Measurements from ENCODE around the gene SDSL. TPM values are rescaled to one million over a fixed set of nuclear protein-coding genes. Genes with fewer than 3 reads are reported as not detected.

The SDSL gene
- total RNA-seq, 2 donors from 2014 or later: 6.2 to 8.5 TPM

DNA sequence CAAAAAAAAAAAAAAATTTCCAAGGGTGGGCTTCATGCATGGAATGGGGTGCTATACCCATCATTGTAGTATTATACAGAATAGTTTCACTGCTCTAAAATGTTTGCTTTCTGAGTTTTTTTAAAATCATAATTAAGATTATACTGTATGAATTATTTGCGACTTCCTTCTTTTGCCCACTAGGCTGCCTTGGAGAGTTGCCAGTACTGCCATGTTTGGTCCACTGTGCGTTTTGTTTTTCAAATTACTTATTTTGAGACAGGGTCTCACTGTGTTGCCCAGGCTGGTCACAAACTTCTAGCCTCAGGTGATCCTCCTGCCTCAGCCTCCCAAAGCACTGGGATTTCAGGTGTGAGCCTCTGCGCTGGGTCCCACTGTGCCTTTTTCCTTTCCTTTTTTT lies 43.9 kb upstream of the SDSL start:
- no peak overlapping the region for H3K4me3 ChIP-seq
- DNase-seq (ENCODE audit: low spot score): no peak
- H3K9me3 ChIP-seq: no peaks in the 10 kb centered on the region
- H3K27me3 ChIP-seq (replicated peaks; ENCODE audit: insufficient read depth): no peaks in the 10 kb centered on the region
- intact Hi-C loops (cut with DNase I): no loop called here
- 88% methylated on average over 3 of the region's 3 CpGs for WGBS
- no peak overlapping the region for H3K27ac ChIP-seq
- no peaks in the 10 kb centered on the region for H3K4me1 ChIP-seq (replicated peaks)
- no peaks in the 10 kb centered on the region for H3K36me3 ChIP-seq
- TF ChIP-seq, protein P1, sequence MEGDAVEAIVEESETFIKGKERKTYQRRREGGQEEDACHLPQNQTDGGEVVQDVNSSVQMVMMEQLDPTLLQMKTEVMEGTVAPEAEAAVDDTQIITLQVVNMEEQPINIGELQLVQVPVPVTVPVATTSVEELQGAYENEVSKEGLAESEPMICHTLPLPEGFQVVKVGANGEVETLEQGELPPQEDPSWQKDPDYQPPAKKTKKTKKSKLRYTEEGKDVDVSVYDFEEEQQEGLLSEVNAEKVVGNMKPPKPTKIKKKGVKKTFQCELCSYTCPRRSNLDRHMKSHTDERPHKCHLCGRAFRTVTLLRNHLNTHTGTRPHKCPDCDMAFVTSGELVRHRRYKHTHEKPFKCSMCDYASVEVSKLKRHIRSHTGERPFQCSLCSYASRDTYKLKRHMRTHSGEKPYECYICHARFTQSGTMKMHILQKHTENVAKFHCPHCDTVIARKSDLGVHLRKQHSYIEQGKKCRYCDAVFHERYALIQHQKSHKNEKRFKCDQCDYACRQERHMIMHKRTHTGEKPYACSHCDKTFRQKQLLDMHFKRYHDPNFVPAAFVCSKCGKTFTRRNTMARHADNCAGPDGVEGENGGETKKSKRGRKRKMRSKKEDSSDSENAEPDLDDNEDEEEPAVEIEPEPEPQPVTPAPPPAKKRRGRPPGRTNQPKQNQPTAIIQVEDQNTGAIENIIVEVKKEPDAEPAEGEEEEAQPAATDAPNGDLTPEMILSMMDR (IDR thresholded peaks at IDR 0.05): no peak
- TF ChIP-seq POLR2AphosphoS5 (IDR thresholded peaks at IDR 0.05): no peak
- no peak for TF ChIP-seq POLR2A (IDR thresholded peaks at IDR 0.05)

DNA sequence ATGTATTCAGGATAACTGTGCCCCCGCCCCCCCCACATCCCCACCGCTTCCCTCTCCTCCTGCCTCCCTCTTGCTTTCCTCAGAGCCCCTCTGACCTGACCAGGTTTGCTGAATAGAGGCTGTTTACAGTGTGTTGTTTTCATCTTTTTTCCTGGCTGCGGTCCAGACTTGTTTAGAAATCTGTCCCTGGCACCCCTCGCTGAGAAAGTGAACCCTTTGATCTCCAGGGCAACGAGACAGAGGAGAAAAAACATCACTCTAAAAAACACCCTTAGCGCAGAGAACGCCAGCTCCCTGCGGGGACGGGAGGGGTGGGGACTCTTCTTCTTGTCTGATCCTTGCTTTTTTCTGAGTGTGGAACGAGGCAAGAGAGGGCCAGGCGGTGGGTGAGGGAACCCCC lies 41.0 kb upstream of the SDSL start:
- intact Hi-C loops (cut with DNase I): no loop called here
- TF ChIP-seq POLR2A (IDR thresholded peaks at IDR 0.05) (no peak), POLR2AphosphoS5 (IDR thresholded peaks at IDR 0.05) (no peak)
- TF ChIP-seq, protein P1 (IDR thresholded peaks at IDR 0.05): no peak
- WGBS: 72% methylated on average over 11 of the region's 11 CpGs
- Histone ChIP-seq H3K4me1 (replicated peaks) (no peaks in the 10 kb centered on the region), H3K27me3 (replicated peaks; ENCODE audit: insufficient read depth) (no peaks in the 10 kb centered on the region), H3K27ac (no peak overlapping the region), H3K36me3 (no peaks in the 10 kb centered on the region), H3K4me3 (no peak overlapping the region), H3K9me3 (no peaks in the 10 kb centered on the region)
- DNase-seq (ENCODE audit: low spot score): no peak

DNA sequence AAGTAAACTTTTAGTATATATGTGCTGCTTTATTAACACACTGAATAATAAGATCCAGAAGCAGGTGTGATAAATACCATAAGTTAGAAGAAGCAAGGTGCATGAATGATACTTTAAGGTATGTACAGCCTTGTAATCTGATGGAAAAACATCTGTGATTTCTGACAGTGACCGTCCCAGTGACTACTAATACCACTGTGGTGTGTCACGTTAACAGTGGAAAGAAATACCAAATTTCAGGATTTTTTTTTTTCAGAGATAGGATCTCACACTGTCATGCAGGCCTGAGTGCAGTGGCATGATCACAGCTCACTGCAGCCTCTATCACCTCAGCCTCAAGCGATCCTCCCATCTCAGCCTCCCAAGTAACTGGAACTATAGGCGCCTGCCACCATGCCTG lies 40.0 kb upstream of the SDSL start:
- 94% methylated on average over 4 of the region's 4 CpGs for WGBS
- DNase-seq (ENCODE audit: low spot score): no peak

DNA sequence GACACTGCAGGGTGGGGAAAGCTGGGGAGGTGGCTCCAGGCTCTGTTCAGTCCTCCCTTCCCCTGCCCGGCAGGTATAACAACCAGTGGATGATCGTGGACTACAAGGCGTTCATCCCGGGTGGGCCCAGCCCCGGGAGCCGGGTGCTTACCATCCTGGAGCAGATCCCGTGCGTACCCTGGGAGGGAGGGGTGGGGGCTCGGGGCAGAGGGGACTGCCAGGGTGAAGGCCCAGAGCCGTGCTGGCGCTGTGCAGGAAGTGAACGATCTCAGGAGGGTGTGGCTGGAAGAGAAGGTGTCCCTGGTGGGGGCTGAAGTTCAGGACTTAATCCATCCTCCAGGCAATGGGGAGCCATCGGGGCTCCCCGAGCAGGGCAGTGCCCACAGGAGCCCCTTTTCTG lies 37.4 kb upstream of the SDSL start:
- no peak overlapping the region for H3K4me3 ChIP-seq
- no peak overlapping the region for H3K27ac ChIP-seq
- H3K9me3 ChIP-seq: no peaks in the 10 kb centered on the region
- TF ChIP-seq POLR2A (IDR thresholded peaks at IDR 0.05): no peak
- TF ChIP-seq, protein P1 (IDR thresholded peaks at IDR 0.05): no peak
- TF ChIP-seq POLR2AphosphoS5 (IDR thresholded peaks at IDR 0.05): no peak
- no peak for DNase-seq (ENCODE audit: low spot score)
- 82% methylated on average over 14 of the region's 14 CpGs for WGBS
- H3K4me1 ChIP-seq (replicated peaks): no peaks in the 10 kb centered on the region
- H3K27me3 ChIP-seq (replicated peaks; ENCODE audit: insufficient read depth): no peaks in the 10 kb centered on the region
- H3K36me3 ChIP-seq: peaks cover 0 to 6% of the 10 kb centered on the region in 2 donors
- intact Hi-C loops (cut with DNase I): no loop called here

More for the DNA sequence above, 40.0 kb upstream of the SDSL start:
- H3K4me3 ChIP-seq: no peak overlapping the region
- no peaks in the 10 kb centered on the region for H3K9me3 ChIP-seq
- H3K4me1 ChIP-seq (replicated peaks): no peaks in the 10 kb centered on the region
- H3K27ac ChIP-seq: no peak overlapping the region
- TF ChIP-seq POLR2AphosphoS5 (IDR thresholded peaks at IDR 0.05) (no peak), POLR2A (IDR thresholded peaks at IDR 0.05) (no peak)
- TF ChIP-seq, protein P1 (IDR thresholded peaks at IDR 0.05): no peak
- no peaks in the 10 kb centered on the region for H3K27me3 ChIP-seq (replicated peaks; ENCODE audit: insufficient read depth)
- no peaks in the 10 kb centered on the region for H3K36me3 ChIP-seq
- intact Hi-C loops (cut with DNase I): no loop called here

DNA sequence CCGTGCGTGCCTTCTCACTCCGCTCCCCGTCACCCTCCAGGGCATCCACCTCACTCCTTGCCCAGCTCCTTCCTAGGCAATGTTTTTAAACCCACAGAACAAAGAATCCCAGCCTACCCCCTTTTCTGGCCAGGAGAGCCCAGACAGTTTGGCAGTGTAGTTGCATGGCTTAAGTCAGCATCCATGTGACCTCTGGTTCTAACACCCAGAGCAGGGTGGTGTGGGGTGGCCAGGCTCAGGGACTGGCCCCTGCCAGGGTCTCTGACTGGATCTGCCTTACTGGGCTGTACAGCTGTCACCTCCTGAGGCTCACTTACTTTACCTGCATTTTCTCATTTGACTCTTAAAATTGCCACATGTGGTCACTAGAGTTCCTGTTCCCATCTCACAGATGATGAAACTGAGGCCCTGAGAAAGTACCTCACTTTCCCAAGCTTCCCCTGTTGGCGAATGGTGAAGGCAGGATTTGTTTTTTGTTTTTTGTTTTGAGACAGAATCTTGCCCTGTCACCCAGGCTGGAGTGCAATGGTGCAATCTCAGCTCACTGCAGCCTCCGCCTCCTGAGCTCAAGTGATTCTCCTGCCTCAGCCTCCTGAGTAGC lies 36.8 kb upstream of the SDSL start:
- no peak for TF ChIP-seq POLR2A (IDR thresholded peaks at IDR 0.05)
- no peak for TF ChIP-seq POLR2AphosphoS5 (IDR thresholded peaks at IDR 0.05)
- TF ChIP-seq, protein P1 (IDR thresholded peaks at IDR 0.05): no peak
- H3K9me3 ChIP-seq: no peaks in the 10 kb centered on the region
- H3K36me3 ChIP-seq: peaks cover 0 to 6% of the 10 kb centered on the region in 2 donors
- DNase-seq (ENCODE audit: low spot score): no peak
- H3K27me3 ChIP-seq (replicated peaks; ENCODE audit: insufficient read depth): no peaks in the 10 kb centered on the region
- H3K4me3 ChIP-seq: no peak overlapping the region
- intact Hi-C loops (cut with DNase I): no loop called here
- no peak overlapping the region for H3K27ac ChIP-seq
- no peaks in the 10 kb centered on the region for H3K4me1 ChIP-seq (replicated peaks)
- WGBS: 92% methylated on average over 6 of the region's 6 CpGs
